Transverse colon (tissue), 4 donors: ENCODE results near the gene IFT122. TPM values are rescaled to one million over a fixed set of nuclear protein-coding genes. Genes with fewer than 3 reads are reported as not detected.

Experiments used
- DNase-seq: peaks from one replicate; pipeline ENCODE4 v3.0.0-alpha.2; 2019
- H3K27ac ChIP-seq, 4 donors: fragments of 200-600 bp; sonication (generic); 2 replicates each; pipeline ENCODE4 v1.5.1; 2016 to 2018; ENCODE audit warnings: inconsistent platforms in 4 of 4
- H3K27me3 ChIP-seq: fragments of 200-600 bp; sonication (generic); 2 replicates; pipeline ENCODE4 v1.5.1; 2017; ENCODE audit warnings: inconsistent platforms
- H3K36me3 ChIP-seq, 4 donors: fragments of 200-600 bp; sonication (generic); 2 replicates each; pipeline ENCODE4 v1.5.1; 2017 to 2019; ENCODE audit warnings: inconsistent platforms in 4 of 4
- H3K4me1 ChIP-seq, 4 donors: fragments of 200-600 bp; sonication (generic); 2 replicates each; pipeline ENCODE4 v1.5.1; 2017 to 2020; ENCODE audit warnings: inconsistent platforms in 4 of 4
- H3K4me3 ChIP-seq, 4 donors: fragments of 200-600 bp; sonication (generic); 1 replicate in 1 of 4; 2 replicates in 3 of 4; pipeline versions ENCODE4 v1.5.1 to v1.6.1; 2017 to 2019; ENCODE audit warnings: inconsistent platforms in 4 of 4
- H3K9me3 ChIP-seq, 2 donors: fragments of 200-600 bp; sonication (generic); 2 replicates each; pipeline ENCODE4 v1.5.1; 2017 to 2019; ENCODE audit warnings: inconsistent platforms in 2 of 2
- EP300 ChIP-seq: sonication (generic); formaldehyde crosslinking; IDR thresholded peaks from one replicate; pipeline ENCODE4 v1.6.1; 2017; ENCODE audit warnings: antibody characterized with exemption, low read depth
- POLR2A ChIP-seq: fragments of 450-650 bp; IDR thresholded peaks from one replicate; pipeline ENCODE4 v1.6.1; 2016; ENCODE audit warnings: antibody characterized with exemption, mild to moderate bottlenecking, moderate library complexity
- POLR2AphosphoS5 ChIP-seq, 3 donors: sonication (generic); formaldehyde crosslinking; IDR thresholded peaks; one replicate each; pipeline ENCODE4 v1.6.1; 2016; ENCODE audit warnings: antibody characterized with exemption in 3 of 3
- WGBS, 2 donors: methylation state at CpG; one replicate each; pipeline ENCODE4 v1.1.5; 2018; ENCODE audit warnings: low coverage in 1 of 2; 5-methylcytosine and 5-hydroxymethylcytosine counted together
- in situ Hi-C, 4 donors: fragments of 200-750 bp; cut with MboI; loops; one replicate each; pipeline versions ENCODE4 v1.15.0 to v1.15.1; 2017; ENCODE audit warnings: low sequenced_read_pairs in 3 of 4, low pct_ligation_motif_present in 1 of 4, low pct_unique_long_range_greater_than_20kb in 1 of 4
- intact Hi-C: fragments of 100-400 bp; cut with DNase I; formaldehyde crosslinking; loops from one replicate; pipeline ENCODE4 v1.15.1; 2023; ENCODE audit warnings: low total_unique reads
- total RNA-seq, 4 donors: library from RNA; depleted of rRNA; stranded (reverse); fragments of >200 nt; gene quantifications; one replicate each; pipeline ENCODE4 v1.1.0, GENCODE V29; 2016
- TF ChIP-seq, protein P1 (sequence below), 5 experiments: fragments of 200-600 bp in 3 of 5; fragments of 450-650 bp in 2 of 5; sonication (generic) in 3 of 5; IDR thresholded peaks; 1 replicate in 2 of 5; 2 replicates in 3 of 5; pipeline ENCODE4 v1.5.1; 2016 to 2017; ENCODE audit warnings: antibody characterized with exemption in 5 of 5, inconsistent platforms in 3 of 5, mild to moderate bottlenecking in 2 of 5, moderate library complexity in 1 of 5

IFT122 gene
- total RNA-seq, 4 donors from 2014 or later: 15.0 to 77.6 (median 16.7) TPM

DNA sequence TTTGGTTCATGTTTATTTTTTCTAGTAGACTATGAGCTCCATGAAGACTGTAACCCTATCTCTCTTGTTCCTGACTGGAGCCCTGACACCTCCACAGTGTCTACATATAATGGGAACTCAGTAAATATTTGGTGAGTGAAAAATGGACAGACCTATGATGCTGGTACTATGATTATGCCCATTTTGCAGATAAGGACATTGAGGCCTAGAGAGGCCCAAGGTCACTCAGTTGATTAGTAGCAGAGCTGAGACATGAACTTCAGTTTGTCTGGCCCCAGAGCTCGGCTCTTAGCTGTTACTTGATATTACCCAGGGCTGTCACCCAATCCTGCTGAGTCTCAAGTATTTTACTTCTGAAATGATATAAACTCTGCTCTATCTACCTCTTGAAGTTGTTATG, 17.1 kb upstream of the IFT122 start:
- no peak for DNase-seq

GRCh38 chr3:129424185-129424841, 15.7 kb upstream of the IFT122 start:
- DNase-seq: peak; percentile 35
- intact Hi-C loops (no loop called here), in situ Hi-C loops (no loop called here)
- H3K4me3 ChIP-seq: no peak overlapping the region
- TF ChIP-seq POLR2AphosphoS5 (IDR thresholded peaks at IDR 0.05) (no peak), POLR2A (no peak), EP300 (no peak)
- TF ChIP-seq, protein P1, sequence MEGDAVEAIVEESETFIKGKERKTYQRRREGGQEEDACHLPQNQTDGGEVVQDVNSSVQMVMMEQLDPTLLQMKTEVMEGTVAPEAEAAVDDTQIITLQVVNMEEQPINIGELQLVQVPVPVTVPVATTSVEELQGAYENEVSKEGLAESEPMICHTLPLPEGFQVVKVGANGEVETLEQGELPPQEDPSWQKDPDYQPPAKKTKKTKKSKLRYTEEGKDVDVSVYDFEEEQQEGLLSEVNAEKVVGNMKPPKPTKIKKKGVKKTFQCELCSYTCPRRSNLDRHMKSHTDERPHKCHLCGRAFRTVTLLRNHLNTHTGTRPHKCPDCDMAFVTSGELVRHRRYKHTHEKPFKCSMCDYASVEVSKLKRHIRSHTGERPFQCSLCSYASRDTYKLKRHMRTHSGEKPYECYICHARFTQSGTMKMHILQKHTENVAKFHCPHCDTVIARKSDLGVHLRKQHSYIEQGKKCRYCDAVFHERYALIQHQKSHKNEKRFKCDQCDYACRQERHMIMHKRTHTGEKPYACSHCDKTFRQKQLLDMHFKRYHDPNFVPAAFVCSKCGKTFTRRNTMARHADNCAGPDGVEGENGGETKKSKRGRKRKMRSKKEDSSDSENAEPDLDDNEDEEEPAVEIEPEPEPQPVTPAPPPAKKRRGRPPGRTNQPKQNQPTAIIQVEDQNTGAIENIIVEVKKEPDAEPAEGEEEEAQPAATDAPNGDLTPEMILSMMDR (IDR thresholded peaks at IDR 0.05): no peak
- no peaks in the 10 kb centered on the region for H3K9me3 ChIP-seq
- H3K27ac ChIP-seq: no peak overlapping the region
- WGBS, 2 donors: 60 to 81% methylated on average over 2 to 4 of the region's 4 CpGs
- H3K36me3 ChIP-seq: no peaks in the 10 kb centered on the region
- no peaks in the 10 kb centered on the region for H3K27me3 ChIP-seq
- peaks cover 3 to 21% (median 10%) of the 10 kb centered on the region in 4 donors for H3K4me1 ChIP-seq

More for the DNA sequence above, 17.1 kb upstream of the IFT122 start:
- Histone ChIP-seq H3K27me3 (no peaks in the 10 kb centered on the region), H3K36me3 (no peaks in the 10 kb centered on the region), H3K27ac (no peak overlapping the region), H3K9me3 (no peaks in the 10 kb centered on the region), H3K4me3 (no peak overlapping the region), H3K4me1 (peaks cover 1 to 11% (median 2%) of the 10 kb centered on the region in 4 donors)
- 93% methylated on average over 1 of the region's 1 CpG; no CpG with 5 or more reads in 1 of the 2 donors for WGBS, 2 donors
- intact Hi-C loops: no loop called here
- in situ Hi-C loops: no loop called here
- TF ChIP-seq, protein P1 (IDR thresholded peaks at IDR 0.05): no peak
- no peak for TF ChIP-seq EP300
- no peak for TF ChIP-seq POLR2AphosphoS5 (IDR thresholded peaks at IDR 0.05)
- no peak for TF ChIP-seq POLR2A

DNA sequence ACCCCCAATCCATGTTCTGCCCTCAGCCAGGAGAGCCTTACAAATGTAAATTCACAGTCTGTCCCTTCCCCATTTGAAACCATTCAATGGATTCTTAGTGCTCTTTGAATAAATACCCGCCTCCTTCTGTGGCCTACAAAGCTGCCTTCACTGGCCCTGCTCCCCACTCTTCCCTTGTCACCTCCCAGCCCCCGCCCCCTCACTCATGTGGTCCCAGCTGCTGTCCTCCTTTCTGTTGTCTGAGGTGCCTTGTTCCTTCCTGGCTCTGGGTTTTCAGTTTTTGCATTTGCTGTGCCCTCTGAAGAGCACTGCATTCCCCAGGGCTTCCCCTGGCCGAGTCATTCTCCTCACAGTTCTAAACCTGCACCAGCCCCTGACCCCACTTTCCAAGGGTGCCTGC, 14.8 kb upstream of the IFT122 start:
- Histone ChIP-seq H3K4me3 (no peak overlapping the region), H3K27ac (no peak overlapping the region), H3K4me1 (peaks cover 3 to 21% (median 10%) of the 10 kb centered on the region in 4 donors), H3K9me3 (no peaks in the 10 kb centered on the region), H3K27me3 (no peaks in the 10 kb centered on the region), H3K36me3 (no peaks in the 10 kb centered on the region)
- 70 to 80% methylated on average over 2 to 3 of the region's 3 CpGs for WGBS, 2 donors
- in situ Hi-C loops (no loop called here), intact Hi-C loops (no loop called here)
- no peak for TF ChIP-seq EP300
- no peak for TF ChIP-seq POLR2A
- TF ChIP-seq, protein P1 (IDR thresholded peaks at IDR 0.05): no peak
- TF ChIP-seq POLR2AphosphoS5 (IDR thresholded peaks at IDR 0.05): no peak
- DNase-seq: no peak

DNA sequence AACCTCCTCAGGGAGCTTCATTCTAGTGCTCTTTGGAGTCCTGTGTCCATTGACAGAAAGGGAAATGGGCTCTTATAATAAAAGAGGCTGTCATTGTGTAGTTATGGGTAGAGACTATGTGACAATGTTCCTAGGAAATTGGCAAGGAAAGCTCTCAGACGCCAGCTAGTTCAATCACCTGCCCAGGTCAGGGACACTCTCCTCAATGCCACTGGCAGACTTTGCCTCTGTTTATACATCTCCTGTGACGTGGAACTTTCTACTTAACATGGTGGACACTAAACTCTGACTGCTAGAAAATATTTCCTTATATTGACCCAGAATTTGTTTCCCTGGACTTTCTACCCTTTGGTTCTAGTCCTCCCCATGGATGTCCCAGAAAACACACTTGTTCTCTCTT, 14.4 kb upstream of the IFT122 start:
- WGBS, 2 donors: 64% methylated on average over 2 of the region's 2 CpGs; no CpG with 5 or more reads in 1 of the 2 donors
- intact Hi-C loops: no loop called here
- no peaks in the 10 kb centered on the region for H3K9me3 ChIP-seq
- DNase-seq: no peak
- peaks cover 0 to under 1% (median 0%) of the 10 kb centered on the region in 4 donors for H3K36me3 ChIP-seq
- H3K27ac ChIP-seq: no peak overlapping the region
- H3K4me3 ChIP-seq: no peak overlapping the region
- in situ Hi-C loops: no loop called here
- H3K27me3 ChIP-seq: no peaks in the 10 kb centered on the region
- H3K4me1 ChIP-seq: peaks cover 3 to 21% (median 10%) of the 10 kb centered on the region in 4 donors
- TF ChIP-seq, protein P1 (IDR thresholded peaks at IDR 0.05): no peak
- TF ChIP-seq POLR2A (no peak), POLR2AphosphoS5 (IDR thresholded peaks at IDR 0.05) (no peak), EP300 (no peak)
